Nephron (organoid): ENCODE measurements around the gene THRB.

Experiments
- H3K27ac Mint-ChIP-seq, 3 experiments: 2 replicates each; pipeline ENCODE4 v1.8.0; 2020; ENCODE audit warnings: mixed read lengths in 3 of 3, mild to moderate bottlenecking in 2 of 3, moderate library complexity in 1 of 3
- H3K27me3 Mint-ChIP-seq: 2 replicates; pipeline ENCODE4 v1.8.0; 2021; ENCODE audit warnings: low read depth, mild to moderate bottlenecking, moderate library complexity, mixed read lengths
- H3K36me3 Mint-ChIP-seq: 2 replicates; pipeline ENCODE4 v1.8.0; 2020; ENCODE audit warnings: low read depth, mixed read lengths
- H3K4me1 Mint-ChIP-seq: 2 replicates; pipeline ENCODE4 v1.8.0; 2020; ENCODE audit warnings: mixed read lengths
- H3K4me3 Mint-ChIP-seq, 3 experiments: 2 replicates each; pipeline ENCODE4 v1.8.0; 2020; ENCODE audit warnings: mild to moderate bottlenecking in 3 of 3, mixed read lengths in 3 of 3, moderate library complexity in 2 of 3
- H3K9me3 Mint-ChIP-seq: 2 replicates; pipeline ENCODE4 v1.8.0; 2020; ENCODE audit warnings: mixed read lengths
- CTCF ChIP-seq, 3 experiments: fragments of 200-600 bp; sonication (generic); IDR thresholded peaks; one replicate each; pipeline ENCODE4 v1.5.0; 2021; ENCODE audit warnings: antibody characterized with exemption in 3 of 3; ENCODE audit not compliant: unreplicated experiment in 3 of 3

Gene THRB

GRCh38 chr3:24338409-24339130 lies 156.1 kb downstream of the THRB start:
- Mint-ChIP-seq H3K36me3 (no peaks in the 10 kb centered on the region), H3K27ac (peak overlapping the region in 1 of 3 experiments; percentile 18), H3K9me3 (no peaks in the 10 kb centered on the region), H3K4me3 (no peak overlapping the region), H3K27me3 (no peaks in the 10 kb centered on the region), H3K4me1 (peaks cover 17% of the 10 kb centered on the region)
- TF ChIP-seq CTCF (IDR thresholded peaks at IDR 0.05; ENCODE audit: unreplicated experiment in 3 of 3), result no peak

GRCh38 chr3:24336101-24336500 lies 158.5 kb downstream of the THRB start:
- no peak overlapping the region for H3K27ac Mint-ChIP-seq
- no peak for TF ChIP-seq CTCF (IDR thresholded peaks at IDR 0.05; ENCODE audit: unreplicated experiment in 3 of 3)
- H3K27me3 Mint-ChIP-seq, result peaks cover 4% of the 10 kb centered on the region
- no peak overlapping the region for H3K4me3 Mint-ChIP-seq
- H3K36me3 Mint-ChIP-seq, result no peaks in the 10 kb centered on the region
- no peaks in the 10 kb centered on the region for H3K9me3 Mint-ChIP-seq
- H3K4me1 Mint-ChIP-seq, result peaks cover 17% of the 10 kb centered on the region

GRCh38 chr3:24332092-24332491 lies 162.6 kb downstream of the THRB start:
- Mint-ChIP-seq H3K27ac (no peak overlapping the region), H3K27me3 (peaks cover 4% of the 10 kb centered on the region), H3K9me3 (peaks cover 4% of the 10 kb centered on the region), H3K4me1 (no peaks in the 10 kb centered on the region), H3K4me3 (no peak overlapping the region), H3K36me3 (no peaks in the 10 kb centered on the region)
- no peak for TF ChIP-seq CTCF (IDR thresholded peaks at IDR 0.05; ENCODE audit: unreplicated experiment in 3 of 3)

- Mint-ChIP-seq H3K27ac (no peak overlapping the region), H3K9me3 (peaks cover 4% of the 10 kb centered on the region), H3K36me3 (peaks cover 6% of the 10 kb centered on the region), H3K4me1 (no peaks in the 10 kb centered on the region), H3K27me3 (no peaks in the 10 kb centered on the region), H3K4me3 (no peak overlapping the region)
- no peak for TF ChIP-seq CTCF (IDR thresholded peaks at IDR 0.05; ENCODE audit: unreplicated experiment in 3 of 3)
Measured at GRCh38 chr3:24323272-24323671, 171.4 kb downstream of the THRB start.

GRCh38 chr3:24320601-24321000 lies 174.0 kb downstream of the THRB start:
- TF ChIP-seq CTCF (IDR thresholded peaks at IDR 0.05; ENCODE audit: unreplicated experiment in 3 of 3), result no peak
- H3K4me1 Mint-ChIP-seq, result no peaks in the 10 kb centered on the region
- no peak overlapping the region for H3K4me3 Mint-ChIP-seq
- peaks cover 7% of the 10 kb centered on the region for H3K9me3 Mint-ChIP-seq
- peaks cover 6% of the 10 kb centered on the region for H3K36me3 Mint-ChIP-seq
- H3K27ac Mint-ChIP-seq, result no peak overlapping the region
- no peaks in the 10 kb centered on the region for H3K27me3 Mint-ChIP-seq

- TF ChIP-seq CTCF (IDR thresholded peaks at IDR 0.05; ENCODE audit: unreplicated experiment in 3 of 3), result no peak
- Mint-ChIP-seq H3K36me3 (peaks cover 6% of the 10 kb centered on the region), H3K27ac (no peak overlapping the region), H3K4me1 (no peaks in the 10 kb centered on the region), H3K27me3 (peaks cover 5% of the 10 kb centered on the region), H3K4me3 (no peak overlapping the region), H3K9me3 (peaks cover 7% of the 10 kb centered on the region)
Measured at GRCh38 chr3:24318677-24319287, 175.9 kb downstream of the THRB start.
